AML-193 (cell line): ENCODE results near the gene IGLL5.

ENCODE experiments used
- DNase-seq, 2 experiments: peaks; one replicate each; lab custom pipeline; 2025; lab: John Stamatoyannopoulos, UW

Gene IGLL5

GRCh38 chr22:22863001-22863400 is 24.6 kb upstream of the IGLL5 start:
- no peak for DNase-seq

- no peak for DNase-seq
These were observed 22.1 kb upstream of the IGLL5 start for GRCh38 chr22:22865311-22866072.

- DNase-seq, result no peak
These were observed 21.1 kb upstream of the IGLL5 start for GRCh38 chr22:22866381-22867111.

- DNase-seq, result no peak
These were observed 19.5 kb upstream of the IGLL5 start for GRCh38 chr22:22867996-22868715.

- no peak for DNase-seq
These were observed 16.8 kb upstream of the IGLL5 start for GRCh38 chr22:22870577-22871404.

GRCh38 chr22:22871536-22872278 is 15.9 kb upstream of the IGLL5 start:
- no peak for DNase-seq

- no peak for DNase-seq
These were observed 14.6 kb upstream of the IGLL5 start for GRCh38 chr22:22872722-22873708.

GRCh38 chr22:22877523-22878210 is 9.9 kb upstream of the IGLL5 start:
- peak; percentile 31 to 40 for DNase-seq

GRCh38 chr22:22878211-22878570 is 9.4 kb upstream of the IGLL5 start:
- no peak for DNase-seq

GRCh38 chr22:22878801-22879674 is 8.6 kb upstream of the IGLL5 start:
- DNase-seq, result no peak

- DNase-seq, result no peak
These were observed 7.9 kb upstream of the IGLL5 start for GRCh38 chr22:22879675-22880155.

GRCh38 chr22:22880645-22881044 is 7.0 kb upstream of the IGLL5 start:
- DNase-seq, result no peak

- no peak for DNase-seq
These were observed 6.3 kb upstream of the IGLL5 start for GRCh38 chr22:22881116-22882000.

GRCh38 chr22:22882033-22882717 is 5.4 kb upstream of the IGLL5 start:
- DNase-seq, result peak; percentile 18 to 32

- DNase-seq, result no peak
These were observed 4.4 kb upstream of the IGLL5 start for GRCh38 chr22:22883090-22883727.
